Sigmoid colon (tissue), 4 donors: ENCODE data around the gene TP53BP2.

Experiments
- POLR2A ChIP-seq, 2 donors: fragments of 450-650 bp; IDR thresholded peaks; one replicate each; pipeline ENCODE4 v1.6.1; 2016; ENCODE audit warnings: antibody characterized with exemption in 2 of 2, mild to moderate bottlenecking in 2 of 2, moderate library complexity in 2 of 2
- POLR2AphosphoS5 ChIP-seq, 4 donors: sonication (generic); formaldehyde crosslinking; IDR thresholded peaks; one replicate each; pipeline ENCODE4 v1.6.1; 2017; ENCODE audit warnings: antibody characterized with exemption in 4 of 4
- TF ChIP-seq, protein P1 (sequence below), 4 experiments: fragments of 450-650 bp in 3 of 4; fragments of 200-600 bp in 1 of 4; IDR thresholded peaks; one replicate each; pipeline ENCODE4 v1.5.1; 2016 to 2019; ENCODE audit warnings: antibody characterized with exemption in 4 of 4, mild to moderate bottlenecking in 3 of 4, moderate library complexity in 2 of 4

GRCh38 chr1:223755992-223756775, 89.6 kb downstream of the TP53BP2 start:
- TF ChIP-seq POLR2AphosphoS5 (IDR thresholded peaks at IDR 0.05) = no peak
- TF ChIP-seq, protein P1, sequence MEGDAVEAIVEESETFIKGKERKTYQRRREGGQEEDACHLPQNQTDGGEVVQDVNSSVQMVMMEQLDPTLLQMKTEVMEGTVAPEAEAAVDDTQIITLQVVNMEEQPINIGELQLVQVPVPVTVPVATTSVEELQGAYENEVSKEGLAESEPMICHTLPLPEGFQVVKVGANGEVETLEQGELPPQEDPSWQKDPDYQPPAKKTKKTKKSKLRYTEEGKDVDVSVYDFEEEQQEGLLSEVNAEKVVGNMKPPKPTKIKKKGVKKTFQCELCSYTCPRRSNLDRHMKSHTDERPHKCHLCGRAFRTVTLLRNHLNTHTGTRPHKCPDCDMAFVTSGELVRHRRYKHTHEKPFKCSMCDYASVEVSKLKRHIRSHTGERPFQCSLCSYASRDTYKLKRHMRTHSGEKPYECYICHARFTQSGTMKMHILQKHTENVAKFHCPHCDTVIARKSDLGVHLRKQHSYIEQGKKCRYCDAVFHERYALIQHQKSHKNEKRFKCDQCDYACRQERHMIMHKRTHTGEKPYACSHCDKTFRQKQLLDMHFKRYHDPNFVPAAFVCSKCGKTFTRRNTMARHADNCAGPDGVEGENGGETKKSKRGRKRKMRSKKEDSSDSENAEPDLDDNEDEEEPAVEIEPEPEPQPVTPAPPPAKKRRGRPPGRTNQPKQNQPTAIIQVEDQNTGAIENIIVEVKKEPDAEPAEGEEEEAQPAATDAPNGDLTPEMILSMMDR (IDR thresholded peaks at IDR 0.05) = no peak
- no peak for TF ChIP-seq POLR2A (IDR thresholded peaks at IDR 0.05)
